ENCODE results near the gene BCL2L14. TPM values are rescaled to one million over a fixed set of nuclear protein-coding genes. Genes with fewer than 3 reads are reported as not detected.

The BCL2L14 gene
- total and polyA plus RNA-seq, 2 of the 4 experiments (the other 2 are of a cell fraction): not detected

- H4K8ac ChIP-seq (ENCODE audit: low read depth in 2 of 2, low read length in 2 of 2): no peak overlapping the region
- H3K4me2 ChIP-seq (ENCODE audit: low read depth, low read length): no peak overlapping the region
- BruUV-seq (replicated peaks): no TSS peak
- WGBS, 2 experiments (ENCODE audit: extremely low coverage in 2 of 2, insufficient read length in 1 of 2): 68% methylated on average over 4 of the region's 11 CpGs; no CpG with 5 or more reads in 1 of the 2 experiments
- no peaks in the 10 kb centered on the region for H3K79me1 ChIP-seq (ENCODE audit: low read depth in 1 of 2, low read length in 2 of 2)
- H3K9me1 ChIP-seq (ENCODE audit: insufficient read depth, low read length): no peaks in the 10 kb centered on the region
- H3K23ac ChIP-seq (ENCODE audit: low read depth, low read length): no peak overlapping the region
- H2BK120ac ChIP-seq (ENCODE audit: low read depth, low read length): no peak overlapping the region
- H3K4me1 ChIP-seq (ENCODE audit: control insufficient read depth, insufficient read depth, low read length): no peaks in the 10 kb centered on the region
- H3K36me3 ChIP-seq (ENCODE audit: control insufficient read depth, insufficient read depth, low read length): no peaks in the 10 kb centered on the region
- H2BK5ac ChIP-seq (ENCODE audit: low read depth, low read length, poor library complexity, severe bottlenecking): no peak overlapping the region
- no peak overlapping the region for H3K4me3 ChIP-seq (ENCODE audit: insufficient read depth, low read depth, low read length)
- H2AK9ac ChIP-seq (replicated peaks; ENCODE audit: low read depth, low read length, poor library complexity): no peak overlapping the region
- CTCF ChIA-PET: no interaction called here
- DNase-seq (no peak), ATAC-seq (ENCODE audit: low read depth) (no peak)
- H3K27ac ChIP-seq (ENCODE audit: insufficient read depth, low read length): no peak overlapping the region
- no peak overlapping the region for H2AK5ac ChIP-seq (ENCODE audit: low read depth, low read length)
- no peak overlapping the region for H3K56ac ChIP-seq (ENCODE audit: extremely low read depth, insufficient read depth, low read length)
- no peak for TF ChIP-seq CEBPB (IDR thresholded peaks at IDR 0.05; ENCODE audit: low read depth, low read length)
- TF ChIP-seq CTCF (conservative IDR thresholded peaks at IDR 0.05; ENCODE audit: low read depth, low read length): no peak
- TF ChIP-seq MAFK (IDR thresholded peaks at IDR 0.05; ENCODE audit: low read depth, low read length): no peak
- no peak for TF ChIP-seq NFE2L2 (IDR thresholded peaks at IDR 0.05; ENCODE audit: low read depth, low read length)
- TF ChIP-seq RCOR1 (IDR thresholded peaks at IDR 0.05; ENCODE audit: insufficient replicate concordance, low read length): no peak
- no peak for TF ChIP-seq RAD21 (IDR thresholded peaks at IDR 0.05; ENCODE audit: low read length)
- TF ChIP-seq MXI1 (IDR thresholded peaks at IDR 0.05; ENCODE audit: borderline replicate concordance, low read depth, low read length): no peak
- no peak for TF ChIP-seq RFX5 (IDR thresholded peaks at IDR 0.05; ENCODE audit: low read depth, low read length)
- TF ChIP-seq ELK1 (IDR thresholded peaks at IDR 0.05; ENCODE audit: borderline replicate concordance, low read depth, low read length): no peak
- no peak for TF ChIP-seq CHD1 (IDR thresholded peaks at IDR 0.05; ENCODE audit: low read depth, low read length)
- no peak for TF ChIP-seq BHLHE40 (IDR thresholded peaks at IDR 0.05; ENCODE audit: low read depth, low read length)
- TF ChIP-seq POLR2A (IDR thresholded peaks at IDR 0.05; ENCODE audit: low read depth, low read length): no peak
- no peak for TF ChIP-seq USF2 (IDR thresholded peaks at IDR 0.05; ENCODE audit: low read depth, low read length)
- TF ChIP-seq SMC3 (IDR thresholded peaks at IDR 0.05; ENCODE audit: low read depth, low read length): no peak
- TF ChIP-seq MAZ (IDR thresholded peaks at IDR 0.05; ENCODE audit: borderline replicate concordance, low read depth, low read length): no peak
- no peak for TF ChIP-seq FOS (IDR thresholded peaks at IDR 0.05; ENCODE audit: low read depth, low read length)
- H3K14ac ChIP-seq (replicated peaks; ENCODE audit: low read depth, low read length): no peak overlapping the region
- H3K27me3 ChIP-seq (ENCODE audit: control insufficient read depth, insufficient read depth, low read length): peaks cover 12% of the 10 kb centered on the region
- no peak overlapping the region for H4K5ac ChIP-seq (ENCODE audit: low read depth, low read length)
- H3K18ac ChIP-seq (ENCODE audit: low read depth, low read length): no peak overlapping the region
- H2BK20ac ChIP-seq (ENCODE audit: low read depth, low read length): no peak overlapping the region
- POLR2A ChIA-PET (ENCODE audit: unreplicated experiment): no interaction called here
- peaks cover 2% of the 10 kb centered on the region; the same call in 1 of the 2 replicates for H3K9me3 ChIP-seq (ENCODE audit: control insufficient read depth, insufficient read depth, low read length)
- H4K20me1 ChIP-seq (ENCODE audit: insufficient read depth, low read length): no peaks in the 10 kb centered on the region
- in situ Hi-C loops (cut with MboI; ENCODE audit: low sequenced_read_pairs) (no loop called here), dilution Hi-C loops (cut with HindIII; ENCODE audit: low sequenced_read_pairs, unreplicated experiment) (loop anchor here (25.0 kb wide), 1 partner anchor 467 kb away; no protein-coding TSS in a partner anchor), intact Hi-C loops (cut with micrococcal nuclease) (no loop called here)
- H3K4ac ChIP-seq (ENCODE audit: low read depth, low read length): no peak overlapping the region
- no peak overlapping the region for H2BK15ac ChIP-seq (ENCODE audit: low read depth, low read length)
- no peak overlapping the region for H4K91ac ChIP-seq (ENCODE audit: insufficient read depth, low read depth, low read length)
- H3K9ac ChIP-seq (ENCODE audit: low read depth, low read length): no peak overlapping the region
- H2AFZ ChIP-seq (replicated peaks; ENCODE audit: low read length, poor library complexity): no peak overlapping the region
These were observed 41.9 kb upstream of the BCL2L14 start for GRCh38 chr12:12028668-12029402.
